Astrocyte (in vitro differentiated cells and primary cell): Measurements from ENCODE around the gene WNT4. TPM values are rescaled to one million over a fixed set of nuclear protein-coding genes. Genes with fewer than 3 reads are reported as not detected.

ENCODE experiments used
- DNase-seq: peaks from one replicate; pipeline ENCODE4 v3.0.0-alpha.2; 2010; ENCODE audit warnings: low read depth
- FAIRE-seq: peaks from 2 replicates; lab custom pipeline; 2011; peaks lifted over from hg19 to GRCh38; lab: Jason Lieb, UNC
- H2AFZ ChIP-seq: 2 replicates; pipeline ENCODE4 v1.6.0; 2012; ENCODE audit warnings: low read depth, low read length, inconsistent platforms
- H3K27ac ChIP-seq: 2 replicates; pipeline ENCODE4 v1.5.1; 2011; ENCODE audit warnings: low read depth, low read length, inconsistent platforms
- H3K27me3 ChIP-seq: 2 replicates; pipeline ENCODE4 v1.6.0; 2011; ENCODE audit warnings: low read length, inconsistent platforms; ENCODE audit not compliant: insufficient read depth
- H3K36me3 ChIP-seq: 2 replicates; pipeline ENCODE4 v1.5.1; 2011; ENCODE audit warnings: low read length, inconsistent platforms; ENCODE audit not compliant: insufficient read depth
- H3K4me1 ChIP-seq: 2 replicates; pipeline ENCODE4 v1.5.1; 2011; ENCODE audit warnings: low read length, inconsistent platforms; ENCODE audit not compliant: insufficient read depth
- H3K4me2 ChIP-seq: 2 replicates; pipeline ENCODE4 v1.6.0; 2012; ENCODE audit warnings: low read length, inconsistent platforms
- H3K4me3 ChIP-seq: 2 replicates; pipeline ENCODE4 v1.5.1; 2011; ENCODE audit warnings: low read depth, mild to moderate bottlenecking, low read length, inconsistent platforms; ENCODE audit not compliant: insufficient read depth
- H3K79me2 ChIP-seq: 2 replicates; pipeline ENCODE4 v1.6.0; 2012; ENCODE audit warnings: mild to moderate bottlenecking, low read length, inconsistent platforms; ENCODE audit not compliant: insufficient read depth
- H3K9ac ChIP-seq: 2 replicates; pipeline ENCODE4 v1.6.0; 2012; ENCODE audit warnings: mild to moderate bottlenecking, low read length, inconsistent platforms
- H3K9me3 ChIP-seq: 2 replicates; pipeline ENCODE4 v1.5.1; 2012; ENCODE audit warnings: low read depth, mild to moderate bottlenecking, low read length, inconsistent platforms; ENCODE audit not compliant: insufficient read depth
- H4K20me1 ChIP-seq: 2 replicates; pipeline ENCODE4 v1.6.0; 2012; ENCODE audit warnings: low read length, inconsistent platforms; ENCODE audit not compliant: insufficient read depth
- H3K27ac Mint-ChIP-seq: one replicate; pipeline ENCODE4 v1.8.0; 2021; ENCODE audit warnings: mild to moderate bottlenecking, mixed read lengths; ENCODE audit not compliant: unreplicated experiment
- H3K27me3 Mint-ChIP-seq: one replicate; pipeline ENCODE4 v1.8.0; 2021; ENCODE audit warnings: low read depth, mixed read lengths; ENCODE audit not compliant: unreplicated experiment
- H3K36me3 Mint-ChIP-seq: one replicate; pipeline ENCODE4 v1.8.0; 2021; ENCODE audit warnings: low read depth, mixed read lengths; ENCODE audit not compliant: unreplicated experiment
- H3K4me1 Mint-ChIP-seq: one replicate; pipeline ENCODE4 v1.8.0; 2021; ENCODE audit warnings: low read depth, mixed read lengths; ENCODE audit not compliant: unreplicated experiment
- H3K4me3 Mint-ChIP-seq: one replicate; pipeline ENCODE4 v1.8.0; 2021; ENCODE audit warnings: mild to moderate bottlenecking, moderate library complexity, mixed read lengths; ENCODE audit not compliant: unreplicated experiment
- H3K9me3 Mint-ChIP-seq: one replicate; pipeline ENCODE4 v1.8.0; 2021; ENCODE audit warnings: mild to moderate bottlenecking, mixed read lengths; ENCODE audit not compliant: unreplicated experiment
- CTCF ChIP-seq: IDR thresholded peaks from 2 replicates; pipeline ENCODE4 v1.5.1; 2011; ENCODE audit warnings: low read depth, mild to moderate bottlenecking, inconsistent platforms, low read length, moderate library complexity; ENCODE audit not compliant: insufficient read depth
- EZH2 ChIP-seq: IDR thresholded peaks from 2 replicates; pipeline ENCODE4 v1.6.1; 2012; ENCODE audit warnings: mild to moderate bottlenecking, low read length, inconsistent platforms; ENCODE audit not compliant: insufficient read depth
- total RNA-seq: library from RNA; stranded (reverse); gene quantifications from 2 replicates; pipeline ENCODE4 v1.2.1, GENCODE V29; 2021

Gene WNT4
- total RNA-seq, 1 donor from 2014 or later, result 1.2 TPM

- peaks cover 61% of the 10 kb centered on the region for H4K20me1 ChIP-seq
- Mint-ChIP-seq H3K27me3 (no peaks in the 10 kb centered on the region), H3K9me3 (no peaks in the 10 kb centered on the region), H3K36me3 (peaks cover 9% of the 10 kb centered on the region), H3K4me1 (peaks cover 17% of the 10 kb centered on the region), H3K27ac (no peak overlapping the region), H3K4me3 (no peak overlapping the region)
- no peak overlapping the region for H3K4me3 ChIP-seq
- H3K27me3 ChIP-seq, result no peaks in the 10 kb centered on the region
- no peak for DNase-seq
- H2AFZ ChIP-seq, result no peak overlapping the region
- H3K79me2 ChIP-seq, result no peaks in the 10 kb centered on the region
- TF ChIP-seq CTCF, result no peak
- TF ChIP-seq EZH2, result no peak
- FAIRE-seq, result no peak
- H3K4me1 ChIP-seq, result no peaks in the 10 kb centered on the region
- no peaks in the 10 kb centered on the region for H3K9me3 ChIP-seq
- H3K27ac ChIP-seq, result no peak overlapping the region
- H3K9ac ChIP-seq, result no peak overlapping the region
- no peak overlapping the region for H3K4me2 ChIP-seq
- H3K36me3 ChIP-seq, result no peaks in the 10 kb centered on the region
Measured at GRCh38 chr1:22126531-22126930, 16.4 kb downstream of the WNT4 start.

- no peak overlapping the region for H3K27ac ChIP-seq
- no peaks in the 10 kb centered on the region for H3K9me3 ChIP-seq
- H3K27me3 ChIP-seq, result no peaks in the 10 kb centered on the region
- no peak overlapping the region for H3K4me3 Mint-ChIP-seq
- no peaks in the 10 kb centered on the region for H3K27me3 Mint-ChIP-seq
- no peaks in the 10 kb centered on the region for H3K4me1 ChIP-seq
- DNase-seq, result no peak
- no peak overlapping the region for H3K9ac ChIP-seq
- H3K36me3 Mint-ChIP-seq, result peaks cover 9% of the 10 kb centered on the region
- H3K9me3 Mint-ChIP-seq, result no peaks in the 10 kb centered on the region
- FAIRE-seq, result no peak
- peaks cover 23% of the 10 kb centered on the region for H3K4me1 Mint-ChIP-seq
- no peak overlapping the region for H3K4me2 ChIP-seq
- H3K79me2 ChIP-seq, result no peaks in the 10 kb centered on the region
- no peak overlapping the region for H2AFZ ChIP-seq
- peaks cover 70% of the 10 kb centered on the region for H4K20me1 ChIP-seq
- H3K27ac Mint-ChIP-seq, result no peak overlapping the region
- H3K36me3 ChIP-seq, result no peaks in the 10 kb centered on the region
- no peak overlapping the region for H3K4me3 ChIP-seq
- no peak for TF ChIP-seq EZH2
- TF ChIP-seq CTCF, result no peak
Measured at GRCh38 chr1:22124592-22125229, 18.2 kb downstream of the WNT4 start.

GRCh38 chr1:22123901-22124404 is 18.9 kb downstream of the WNT4 start:
- Mint-ChIP-seq H3K36me3 (peaks cover 7% of the 10 kb centered on the region), H3K27ac (no peak overlapping the region), H3K9me3 (no peaks in the 10 kb centered on the region), H3K27me3 (no peaks in the 10 kb centered on the region), H3K4me1 (peaks cover 23% of the 10 kb centered on the region), H3K4me3 (no peak overlapping the region)
- Histone ChIP-seq H3K4me2 (no peak overlapping the region), H3K27ac (no peak overlapping the region), H3K9ac (no peak overlapping the region), H3K27me3 (no peaks in the 10 kb centered on the region), H3K9me3 (no peaks in the 10 kb centered on the region), H3K36me3 (no peaks in the 10 kb centered on the region), H3K4me1 (no peaks in the 10 kb centered on the region), H2AFZ (no peak overlapping the region), H3K4me3 (no peak overlapping the region), H3K79me2 (no peaks in the 10 kb centered on the region), H4K20me1 (peaks cover 77% of the 10 kb centered on the region)
- DNase-seq (no peak), FAIRE-seq (no peak)
- TF ChIP-seq EZH2, result no peak
- TF ChIP-seq CTCF, result no peak
